K562 (cell line): ENCODE measurements around the gene MYOM1. TPM values are rescaled to one million over a fixed set of nuclear protein-coding genes. Genes with fewer than 3 reads are reported as not detected.

ENCODE experiments used
- BDP1 ChIP-seq: IDR thresholded peaks from 3 replicates; pipeline ENCODE4 v1.6.1; 2011; ENCODE audit not compliant: insufficient read length, insufficient read depth
- ELF4 ChIP-seq: fragments of 450-650 bp; formaldehyde crosslinking; IDR thresholded peaks from 2 replicates; pipeline ENCODE4 v1.4.0; 2022; ENCODE audit warnings: missing genetic modification characterization
- EP400 ChIP-seq: fragments of 450-650 bp; IDR thresholded peaks from 2 replicates; pipeline ENCODE4 v1.6.1; 2017; ENCODE audit warnings: antibody characterized with exemption, mild to moderate bottlenecking, moderate library complexity
- GTF2A2 ChIP-seq: IDR thresholded peaks from 2 replicates; pipeline ENCODE4 v1.6.1; 2016; ENCODE audit warnings: mild to moderate bottlenecking, missing genetic modification characterization, missing compliant biosample characterization
- HDAC3 ChIP-seq: fragments of 450-650 bp; IDR thresholded peaks from 2 replicates; pipeline ENCODE4 v1.6.1; 2018; ENCODE audit warnings: borderline replicate concordance, mild to moderate bottlenecking, moderate library complexity; ENCODE audit not compliant: partially characterized antibody
- HDAC6 ChIP-seq: IDR thresholded peaks from 2 replicates; pipeline ENCODE4 v1.6.1; 2012; ENCODE audit warnings: low read depth, mild to moderate bottlenecking, control low read depth, inconsistent platforms, low read length, moderate library complexity
- PHF20 ChIP-seq: fragments of 450-650 bp; IDR thresholded peaks from 2 replicates; pipeline ENCODE4 v1.6.1; 2018; ENCODE audit not compliant: partially characterized antibody
- PRPF4 ChIP-seq: fragments of 200-400 bp; formaldehyde crosslinking; IDR thresholded peaks from one replicate; pipeline ENCODE4 v1.6.1; 2017; ENCODE audit warnings: low read length, low read depth, mild to moderate bottlenecking; ENCODE audit not compliant: insufficient read depth, poor library complexity, severe bottlenecking
- SOX6 ChIP-seq: fragments of 450-650 bp; IDR thresholded peaks from 2 replicates; pipeline ENCODE4 v1.6.1; 2014; ENCODE audit warnings: mild to moderate bottlenecking
- STAT5A ChIP-seq: IDR thresholded peaks from 2 replicates; pipeline ENCODE4 v1.6.1; 2012; ENCODE audit warnings: low read length, inconsistent platforms, borderline replicate concordance
- TAF15 ChIP-seq: fragments of 200-400 bp; formaldehyde crosslinking; IDR thresholded peaks from 2 replicates; pipeline ENCODE4 v1.6.1; 2017; ENCODE audit warnings: mild to moderate bottlenecking, low read depth, low read length, moderate library complexity
- ZBTB49 ChIP-seq: sonication (generic); formaldehyde crosslinking; IDR thresholded peaks from 2 replicates; pipeline ENCODE4 v1.8.0; 2022; ENCODE audit warnings: missing genetic modification reagents, mild to moderate bottlenecking, borderline replicate concordance
- ZBTB8A ChIP-seq: fragments of 450-650 bp; IDR thresholded peaks from 2 replicates; pipeline ENCODE4 v1.6.1; 2018; ENCODE audit warnings: mild to moderate bottlenecking, moderate library complexity; ENCODE audit not compliant: partially characterized antibody
- ZKSCAN8 ChIP-seq: fragments of 200-800 bp; sonication (Bioruptor generic); IDR thresholded peaks from 2 replicates; pipeline ENCODE4 v1.6.1; 2016; ENCODE audit warnings: missing genetic modification characterization, missing compliant biosample characterization
- ZNF311 ChIP-seq: fragments of 250-450 bp; sonication (Bioruptor Pico); IDR thresholded peaks from 2 replicates; pipeline ENCODE4 v1.4.0; 2020; ENCODE audit warnings: mild to moderate bottlenecking, moderate library complexity
- ZNF408 ChIP-seq: fragments of 250-450 bp; sonication (Bioruptor Pico); IDR thresholded peaks from 2 replicates; pipeline ENCODE4 v1.4.0; 2020; ENCODE audit warnings: low read depth, mild to moderate bottlenecking, moderate library complexity
- polyA plus RNA-seq, 8 experiments: library from polyadenylated mRNA; depleted of rRNA in 4 of 8; stranded (reverse) in 5 of 8; unstranded in 3 of 8; fragments of >200 nt; fragmentation: Nextera tagmentation in 2 of 8; fragmentation: Illumina TruSeq in 1 of 8; extraction: Ambion mirVana in 2 of 8; extraction: Trizol in 1 of 8; gene quantifications; 2 replicates each; pipeline versions ENCODE4 v1.2.1 to v1.2.3, GENCODE V29; 2011 to 2014; ENCODE audit warnings: inconsistent platforms in 1 of 8, missing spikeins in 1 of 8
- total RNA-seq, 7 experiments: library from RNA; depleted of rRNA in 6 of 7; stranded (reverse); fragments of >200 nt in 6 of 7; fragmentation: Illumina TruSeq in 2 of 7; extraction: Trizol in 2 of 7; gene quantifications; 2 replicates each; pipeline versions ENCODE4 v1.2.1 to v1.2.3, GENCODE V29; 2011 to 2021; ENCODE audit warnings: low replicate concordance in 1 of 7
- TF ChIP-seq, protein P1 (sequence below), 2 experiments: fragments of 450-650 bp in 1 of 2; sonication (generic) in 1 of 2; formaldehyde crosslinking; conservative IDR thresholded peaks; 2 replicates each; pipeline versions ENCODE4 v1.4.0 to v1.8.1; 2020 to 2022; ENCODE audit warnings: mild to moderate bottlenecking in 1 of 2, missing genetic modification reagents in 1 of 2
- TF ChIP-seq, protein P2 (sequence below): sonication (generic); formaldehyde crosslinking; IDR thresholded peaks from 2 replicates; pipeline ENCODE4 v1.9.0; 2022; ENCODE audit warnings: mild to moderate bottlenecking, missing genetic modification reagents

MYOM1 gene
- total and polyA plus RNA-seq, 9 of the 15 experiments (the other 6 are each of a cell fraction or from before 2014, with no cell fraction given) = 0.01 to 0.62 (median 0.25) TPM

- TF ChIP-seq ZKSCAN8 (CRISPR knock-in tag) (no peak), EP400 (no peak), SOX6 (0 out of 2 replicates have a peak, but pooled peaks have one; percentile 6), STAT5A (no peak), GTF2A2 (tag) (peak; percentile 71), TAF15 (no peak), HDAC3 (no peak), ZNF408 (CRISPR knock-in tag) (0 out of 2 replicates have a peak, but pooled peaks have one; percentile 13), ZBTB49 (CRISPR knock-in tag) (no peak), PHF20 (no peak), PRPF4 (peak; percentile 86), HDAC6 (no peak), BDP1 (no peak), ELF4 (CRISPR knock-in tag) (peak; percentile 94; the same call in 1 of the 2 replicates), ZBTB8A (no peak), ZNF311 (CRISPR knock-in tag) (0 out of 2 replicates have a peak, but pooled peaks have one; percentile 15)
- TF ChIP-seq, protein P1, sequence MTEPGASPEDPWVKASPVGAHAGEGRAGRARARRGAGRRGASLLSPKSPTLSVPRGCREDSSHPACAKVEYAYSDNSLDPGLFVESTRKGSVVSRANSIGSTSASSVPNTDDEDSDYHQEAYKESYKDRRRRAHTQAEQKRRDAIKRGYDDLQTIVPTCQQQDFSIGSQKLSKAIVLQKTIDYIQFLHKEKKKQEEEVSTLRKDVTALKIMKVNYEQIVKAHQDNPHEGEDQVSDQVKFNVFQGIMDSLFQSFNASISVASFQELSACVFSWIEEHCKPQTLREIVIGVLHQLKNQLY (CRISPR knock-in tag; conservative IDR thresholded peaks at IDR 0.05) = 0 out of 4 replicates have a peak, but pooled peaks of 1 of the 2 experiments have one; percentile 87
- TF ChIP-seq, protein P2, sequence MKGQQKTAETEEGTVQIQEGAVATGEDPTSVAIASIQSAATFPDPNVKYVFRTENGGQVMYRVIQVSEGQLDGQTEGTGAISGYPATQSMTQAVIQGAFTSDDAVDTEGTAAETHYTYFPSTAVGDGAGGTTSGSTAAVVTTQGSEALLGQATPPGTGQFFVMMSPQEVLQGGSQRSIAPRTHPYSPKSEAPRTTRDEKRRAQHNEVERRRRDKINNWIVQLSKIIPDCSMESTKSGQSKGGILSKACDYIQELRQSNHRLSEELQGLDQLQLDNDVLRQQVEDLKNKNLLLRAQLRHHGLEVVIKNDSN = peak; percentile 99
These were observed 27.7 kb upstream of the MYOM1 start, which contains the start of gene MYL12A (continued) for GRCh38 chr18:3247240-3248061.
